CD14-positive monocyte (primary cell): Measurements from ENCODE around the gene PTPRD. TPM values are rescaled to one million over a fixed set of nuclear protein-coding genes. Genes with fewer than 3 reads are reported as not detected.

Experiments used
- DNase-seq, 3 donors: peaks; one replicate each; pipeline ENCODE4 v3.0.0-alpha.2; 2011 to 2022
- H2AFZ ChIP-seq: 2 replicates; pipeline ENCODE4 v1.6.0; 2012; ENCODE audit warnings: mild to moderate bottlenecking, low read depth, low read length, inconsistent platforms; ENCODE audit not compliant: insufficient read depth, poor library complexity, severe bottlenecking
- H3K27ac ChIP-seq, 2 donors: 1 replicate in 1 of 2; 2 replicates in 1 of 2; pipeline ENCODE4 v1.5.1; 2012 to 2013; ENCODE audit warnings: low read length in 2 of 2, control low read depth in 1 of 2, inconsistent platforms in 1 of 2, low read depth in 1 of 2, mild to moderate bottlenecking in 1 of 2
- H3K27me3 ChIP-seq, 2 donors: one replicate each; pipeline versions ENCODE4 v1.6.0 to v1.6.1; 2011 to 2013; ENCODE audit warnings: low read length in 2 of 2; ENCODE audit not compliant: control insufficient read depth in 2 of 2, insufficient read depth in 2 of 2
- H3K36me3 ChIP-seq, 2 donors: replicated peaks in 1 of 2; 1 replicate in 1 of 2; 2 replicates in 1 of 2; pipeline versions ENCODE4 v1.5.1 to v1.6.1; 2012 to 2013; ENCODE audit warnings: low read length in 2 of 2, control low read depth in 1 of 2, inconsistent platforms in 1 of 2, mild to moderate bottlenecking in 1 of 2; ENCODE audit not compliant: insufficient read depth in 2 of 2, control insufficient read depth in 1 of 2
- H3K4me1 ChIP-seq, 2 donors: 1 replicate in 1 of 2; 2 replicates in 1 of 2; pipeline versions ENCODE4 v1.5.1 to v1.6.1; 2012 to 2013; ENCODE audit warnings: low read length in 2 of 2, control low read depth in 1 of 2, inconsistent platforms in 1 of 2, mild to moderate bottlenecking in 1 of 2, moderate library complexity in 1 of 2; ENCODE audit not compliant: insufficient read depth in 2 of 2, control insufficient read depth in 1 of 2
- H3K4me2 ChIP-seq: replicated peaks from 2 replicates; pipeline ENCODE3; 2012; ENCODE audit warnings: low read length, moderate library complexity, mild to moderate bottlenecking; ENCODE audit not compliant: poor library complexity, severe bottlenecking; ENCODE audit errors: extremely low read depth
- H3K4me3 ChIP-seq, 3 experiments: fragments of 200-600 bp in 1 of 3; sonication (generic) in 1 of 3; replicated peaks in 1 of 3; 1 replicate in 2 of 3; 2 replicates in 1 of 3; pipeline ENCODE4 v1.5.1; 2011 to 2013; ENCODE audit warnings: low read length in 3 of 3, mild to moderate bottlenecking in 3 of 3, control low read depth in 2 of 3, low read depth in 2 of 3, inconsistent platforms in 1 of 3, moderate library complexity in 1 of 3
- H3K79me2 ChIP-seq: 2 replicates; pipeline ENCODE4 v1.6.0; 2012; ENCODE audit warnings: mild to moderate bottlenecking, control low read depth, inconsistent platforms, low read length, moderate library complexity; ENCODE audit not compliant: insufficient read depth
- H3K9ac ChIP-seq: 2 replicates; pipeline ENCODE4 v1.6.0; 2017; ENCODE audit warnings: low read length, mild to moderate bottlenecking; ENCODE audit not compliant: insufficient read depth, poor library complexity, severe bottlenecking
- H3K9me3 ChIP-seq, 2 donors: replicated peaks in 1 of 2; 1 replicate in 1 of 2; 2 replicates in 1 of 2; pipeline versions ENCODE4 v1.5.1 to v1.6.1; 2012 to 2013; ENCODE audit warnings: low read length in 2 of 2, control low read depth in 1 of 2; ENCODE audit not compliant: control insufficient read depth in 1 of 2, insufficient read depth in 1 of 2
- H4K20me1 ChIP-seq: 2 replicates; pipeline ENCODE4 v1.6.0; 2012; ENCODE audit warnings: mild to moderate bottlenecking, low read length, control low read depth, moderate library complexity; ENCODE audit not compliant: insufficient read depth
- H3K27ac Mint-ChIP-seq, 7 donors: one replicate each; pipeline ENCODE4 v1.8.0; 2020; ENCODE audit warnings: mild to moderate bottlenecking in 7 of 7, mixed read lengths in 7 of 7, moderate library complexity in 6 of 7, inconsistent platforms in 2 of 7
- H3K27me3 Mint-ChIP-seq, 3 donors: one replicate each; pipeline ENCODE4 v1.8.0; 2021 to 2022; ENCODE audit warnings: low read depth in 3 of 3, mild to moderate bottlenecking in 3 of 3, mixed read lengths in 3 of 3, moderate library complexity in 3 of 3, inconsistent platforms in 1 of 3
- H3K36me3 Mint-ChIP-seq, 2 donors: one replicate each; pipeline ENCODE4 v1.8.0; 2020; ENCODE audit warnings: mixed read lengths in 2 of 2, inconsistent platforms in 1 of 2, mild to moderate bottlenecking in 1 of 2
- H3K4me1 Mint-ChIP-seq: one replicate; pipeline ENCODE4 v1.8.0; 2020; ENCODE audit warnings: mild to moderate bottlenecking, mixed read lengths
- H3K4me3 Mint-ChIP-seq, 2 donors: one replicate each; pipeline ENCODE4 v1.8.0; 2020; ENCODE audit warnings: mild to moderate bottlenecking in 2 of 2, mixed read lengths in 2 of 2, moderate library complexity in 1 of 2
- H3K9me3 Mint-ChIP-seq, 7 donors: one replicate each; pipeline ENCODE4 v1.8.0; 2020 to 2022; ENCODE audit warnings: mixed read lengths in 7 of 7, mild to moderate bottlenecking in 6 of 7, moderate library complexity in 6 of 7, inconsistent platforms in 2 of 7
- CTCF ChIP-seq: fragments of 200-600 bp; IDR thresholded peaks from one replicate; pipeline ENCODE4 v1.8.0; 2022; ENCODE audit warnings: antibody characterized with exemption, mild to moderate bottlenecking
- WGBS: methylation state at CpG from one replicate; pipeline ENCODE4 v1.1.5; 2013; ENCODE audit warnings: missing lambda C conversion rate; ENCODE audit not compliant: insufficient coverage; 5-methylcytosine and 5-hydroxymethylcytosine counted together
- intact Hi-C, 2 donors: fragments of 100-400 bp; cut with micrococcal nuclease; formaldehyde crosslinking; loops; one replicate each; pipeline versions ENCODE4 v1.15.0 to v1.15.1; 2023
- polyA plus RNA-seq, 3 donors: library from polyadenylated mRNA; depleted of rRNA in 1 of 3; unstranded in 2 of 3; stranded (reverse) in 1 of 3; fragments of 300-500 nt in 2 of 3; fragments of >200 nt in 1 of 3; fragmentation: Illumina TruSeq in 2 of 3; gene quantifications; 1 replicate in 2 of 3; 2 replicates in 1 of 3; pipeline ENCODE4 v1.2.3, GENCODE V29; 2012 to 2021

The PTPRD gene
- polyA plus RNA-seq, 3 donors = not detected

- Histone ChIP-seq H4K20me1 (no peaks in the 10 kb centered on the region), H3K4me2 (no peak overlapping the region), H3K9ac (no peak overlapping the region), H2AFZ (no peak overlapping the region), H3K79me2 (no peaks in the 10 kb centered on the region), H3K9me3 (peaks cover under 1 to 1% of the 10 kb centered on the region in 2 donors), H3K27me3 (no peaks in the 10 kb centered on the region), H3K4me1 (no peaks in the 10 kb centered on the region), H3K36me3 (no peaks in the 10 kb centered on the region), H3K4me3 (no peak overlapping the region), H3K27ac (no peak overlapping the region)
- H3K27ac Mint-ChIP-seq = peak overlapping the region in 1 of 7 donors; percentile 14
- DNase-seq = no peak
- intact Hi-C loops = no loop called here
- no CpG with 5 or more reads among the region's 2 CpGs for WGBS
- peaks cover 0 to 2% (median 0%) of the 10 kb centered on the region in 3 donors for H3K27me3 Mint-ChIP-seq
- H3K4me1 Mint-ChIP-seq = no peaks in the 10 kb centered on the region
- no peaks in the 10 kb centered on the region for H3K36me3 Mint-ChIP-seq
- no peak for TF ChIP-seq CTCF
- H3K4me3 Mint-ChIP-seq = no peak overlapping the region
- peaks cover 5 to 15% (median 9%) of the 10 kb centered on the region in 7 donors for H3K9me3 Mint-ChIP-seq
Measured at GRCh38 chr9:8280811-8281210, 2332.0 kb downstream of the PTPRD start.

- Histone ChIP-seq H3K9me3 (peaks cover 6 to 10% of the 10 kb centered on the region in 2 donors), H3K36me3 (no peaks in the 10 kb centered on the region), H3K27ac (no peak overlapping the region), H3K27me3 (no peaks in the 10 kb centered on the region), H3K4me3 (no peak overlapping the region), H3K4me2 (no peak overlapping the region), H3K79me2 (no peaks in the 10 kb centered on the region), H3K9ac (no peak overlapping the region), H3K4me1 (no peaks in the 10 kb centered on the region), H2AFZ (no peak overlapping the region), H4K20me1 (no peaks in the 10 kb centered on the region)
- no peaks in the 10 kb centered on the region for H3K4me1 Mint-ChIP-seq
- H3K36me3 Mint-ChIP-seq = no peaks in the 10 kb centered on the region
- no peak for DNase-seq
- no peak overlapping the region for H3K4me3 Mint-ChIP-seq
- H3K9me3 Mint-ChIP-seq = peaks cover 8 to 17% (median 11%) of the 10 kb centered on the region in 7 donors
- 80% methylated on average over 2 of the region's 3 CpGs for WGBS
- peak overlapping the region in 1 of 7 donors; percentile 40 for H3K27ac Mint-ChIP-seq
- intact Hi-C loops = no loop called here
- no peaks in the 10 kb centered on the region for H3K27me3 Mint-ChIP-seq
- no peak for TF ChIP-seq CTCF
Measured at GRCh38 chr9:8278048-8278447, 2334.8 kb downstream of the PTPRD start.
